Endothelial cell (in vitro differentiated cells): ENCODE results near the gene HSP90AA1. TPM values are rescaled to one million over a fixed set of nuclear protein-coding genes. Genes with fewer than 3 reads are reported as not detected.

Source experiments
- DNase-seq: peaks from one replicate; pipeline ENCODE4 v3.0.0; 2021; ENCODE audit warnings: low spot score
- H3K27ac Mint-ChIP-seq: one replicate; pipeline ENCODE4 v1.8.0; 2021; ENCODE audit warnings: mixed read lengths, inconsistent platforms; ENCODE audit not compliant: unreplicated experiment
- H3K27me3 Mint-ChIP-seq: one replicate; pipeline ENCODE4 v1.8.0; 2021; ENCODE audit warnings: mild to moderate bottlenecking, moderate library complexity, mixed read lengths, inconsistent platforms; ENCODE audit not compliant: unreplicated experiment
- H3K36me3 Mint-ChIP-seq: one replicate; pipeline ENCODE4 v1.8.0; 2021; ENCODE audit warnings: mild to moderate bottlenecking, low read depth, mixed read lengths, inconsistent platforms; ENCODE audit not compliant: unreplicated experiment
- H3K4me1 Mint-ChIP-seq: one replicate; pipeline ENCODE4 v1.8.0; 2021; ENCODE audit warnings: mild to moderate bottlenecking, mixed read lengths, inconsistent platforms; ENCODE audit not compliant: unreplicated experiment
- H3K4me3 Mint-ChIP-seq: one replicate; pipeline ENCODE4 v1.8.0; 2021; ENCODE audit warnings: mild to moderate bottlenecking, mixed read lengths, inconsistent platforms; ENCODE audit not compliant: unreplicated experiment
- H3K9me3 Mint-ChIP-seq: one replicate; pipeline ENCODE4 v1.8.0; 2021; ENCODE audit warnings: mixed read lengths, inconsistent platforms; ENCODE audit not compliant: unreplicated experiment
- total RNA-seq: library from RNA; stranded (reverse); fragmentation: NEBNext Ultra II Directional; extraction: Animal tissue kit (Norgen Biotek cat#: 25700); gene quantifications from one replicate; pipeline ENCODE4 v1.2.1, GENCODE V29; 2021; ENCODE audit not compliant: unreplicated experiment
- TF ChIP-seq, protein P1 (sequence below): fragments of 200-600 bp; sonication (generic); IDR thresholded peaks from one replicate; pipeline ENCODE4 v1.5.0; 2021; ENCODE audit warnings: antibody characterized with exemption; ENCODE audit not compliant: unreplicated experiment

HSP90AA1 gene
- total RNA-seq, 1 donor from 2014 or later, result 246 TPM

DNA sequence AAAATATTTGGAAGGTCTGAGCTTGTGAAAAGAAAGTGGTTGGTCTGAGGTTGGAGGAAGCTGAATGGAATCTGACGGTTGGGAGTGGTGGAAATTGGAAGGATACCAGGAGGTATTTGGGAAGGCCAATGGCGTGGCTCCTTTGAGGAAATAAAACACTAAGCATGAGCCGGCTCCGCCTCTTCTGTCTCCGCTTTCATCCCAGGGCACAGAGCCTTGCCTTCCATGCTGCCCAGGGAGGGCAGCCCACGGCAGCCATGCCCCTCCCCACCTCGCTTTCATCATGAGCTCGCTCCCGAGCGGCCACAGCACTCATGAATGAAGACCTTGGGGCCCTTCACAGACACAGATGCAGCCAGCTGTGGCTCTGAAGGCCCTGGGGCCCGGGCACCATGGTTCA lies 36.2 kb downstream of the HSP90AA1 start:
- H3K4me1 Mint-ChIP-seq, result no peaks in the 10 kb centered on the region
- peaks cover 48% of the 10 kb centered on the region for H3K36me3 Mint-ChIP-seq
- no peak for DNase-seq
- H3K9me3 Mint-ChIP-seq, result no peaks in the 10 kb centered on the region
- no peak overlapping the region for H3K4me3 Mint-ChIP-seq
- peaks cover 6% of the 10 kb centered on the region for H3K27me3 Mint-ChIP-seq
- no peak overlapping the region for H3K27ac Mint-ChIP-seq
- TF ChIP-seq, protein P1, sequence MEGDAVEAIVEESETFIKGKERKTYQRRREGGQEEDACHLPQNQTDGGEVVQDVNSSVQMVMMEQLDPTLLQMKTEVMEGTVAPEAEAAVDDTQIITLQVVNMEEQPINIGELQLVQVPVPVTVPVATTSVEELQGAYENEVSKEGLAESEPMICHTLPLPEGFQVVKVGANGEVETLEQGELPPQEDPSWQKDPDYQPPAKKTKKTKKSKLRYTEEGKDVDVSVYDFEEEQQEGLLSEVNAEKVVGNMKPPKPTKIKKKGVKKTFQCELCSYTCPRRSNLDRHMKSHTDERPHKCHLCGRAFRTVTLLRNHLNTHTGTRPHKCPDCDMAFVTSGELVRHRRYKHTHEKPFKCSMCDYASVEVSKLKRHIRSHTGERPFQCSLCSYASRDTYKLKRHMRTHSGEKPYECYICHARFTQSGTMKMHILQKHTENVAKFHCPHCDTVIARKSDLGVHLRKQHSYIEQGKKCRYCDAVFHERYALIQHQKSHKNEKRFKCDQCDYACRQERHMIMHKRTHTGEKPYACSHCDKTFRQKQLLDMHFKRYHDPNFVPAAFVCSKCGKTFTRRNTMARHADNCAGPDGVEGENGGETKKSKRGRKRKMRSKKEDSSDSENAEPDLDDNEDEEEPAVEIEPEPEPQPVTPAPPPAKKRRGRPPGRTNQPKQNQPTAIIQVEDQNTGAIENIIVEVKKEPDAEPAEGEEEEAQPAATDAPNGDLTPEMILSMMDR, result no peak

DNA sequence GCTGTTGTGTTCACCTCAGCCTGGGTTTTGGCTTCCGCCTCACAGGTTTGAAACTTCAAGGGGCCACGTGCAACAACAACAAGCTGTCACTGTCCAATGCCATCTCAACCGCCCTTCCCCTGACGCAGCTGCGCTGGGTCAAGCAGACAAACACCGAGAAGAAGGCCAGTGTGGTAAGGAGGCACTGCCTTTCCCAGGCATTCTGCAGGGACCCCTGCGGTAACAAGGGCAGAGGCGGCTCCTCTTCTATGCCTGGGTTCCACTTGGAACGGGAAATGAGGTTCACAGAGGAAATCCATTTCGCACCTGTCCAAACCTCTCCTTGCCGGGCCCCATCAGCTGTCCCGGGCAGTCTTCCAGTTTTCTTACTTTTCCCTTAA lies 36.8 kb downstream of the HSP90AA1 start:
- Mint-ChIP-seq H3K4me3 (no peak overlapping the region), H3K9me3 (no peaks in the 10 kb centered on the region), H3K27me3 (peaks cover 8% of the 10 kb centered on the region), H3K27ac (no peak overlapping the region), H3K4me1 (no peaks in the 10 kb centered on the region), H3K36me3 (peaks cover 43% of the 10 kb centered on the region)
- no peak for DNase-seq
- TF ChIP-seq, protein P1, result no peak

DNA sequence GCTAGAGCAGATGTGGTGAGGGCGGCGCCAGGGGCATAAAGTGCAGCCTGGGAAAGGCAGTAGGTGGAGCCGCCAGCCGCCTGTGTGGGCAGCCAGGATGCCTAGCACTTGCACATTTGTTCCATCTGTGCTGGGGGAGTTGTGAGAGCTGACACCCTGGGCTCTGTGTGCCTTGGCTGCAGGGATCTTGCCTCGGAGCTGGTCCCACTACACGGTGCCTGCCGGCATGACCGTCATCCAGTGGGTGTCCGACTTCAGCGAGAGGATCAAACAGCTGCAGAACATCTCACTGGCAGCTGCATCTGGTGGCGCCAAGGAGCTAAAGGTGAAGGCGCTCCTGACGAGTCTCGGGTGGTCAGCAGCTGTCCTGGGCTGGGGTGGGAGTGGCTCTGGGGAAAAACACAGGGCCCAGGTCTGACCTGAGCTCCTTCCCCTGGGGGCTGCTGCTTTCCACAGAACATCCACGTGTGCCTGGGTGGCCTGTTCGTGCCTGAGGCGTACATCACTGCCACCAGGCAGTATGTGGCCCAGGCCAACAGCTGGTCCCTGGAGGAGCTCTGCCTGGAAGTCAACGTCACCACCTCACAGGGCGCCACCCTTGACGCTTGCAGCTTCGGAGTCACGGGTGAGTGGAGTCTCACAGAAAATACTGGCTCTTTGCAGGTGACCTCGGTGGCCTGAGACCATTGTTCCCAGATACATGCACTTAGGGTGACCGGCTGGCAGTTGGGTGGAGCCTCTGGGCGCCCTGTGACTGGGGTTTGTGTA lies 37.4 kb downstream of the HSP90AA1 start:
- no peak for DNase-seq
- H3K4me1 Mint-ChIP-seq, result no peaks in the 10 kb centered on the region
- H3K4me3 Mint-ChIP-seq, result peak overlapping the region; percentile 76
- no peak overlapping the region for H3K27ac Mint-ChIP-seq
- peaks cover 44% of the 10 kb centered on the region for H3K36me3 Mint-ChIP-seq
- no peaks in the 10 kb centered on the region for H3K9me3 Mint-ChIP-seq
- H3K27me3 Mint-ChIP-seq, result peaks cover 8% of the 10 kb centered on the region
- TF ChIP-seq, protein P1, result no peak

DNA sequence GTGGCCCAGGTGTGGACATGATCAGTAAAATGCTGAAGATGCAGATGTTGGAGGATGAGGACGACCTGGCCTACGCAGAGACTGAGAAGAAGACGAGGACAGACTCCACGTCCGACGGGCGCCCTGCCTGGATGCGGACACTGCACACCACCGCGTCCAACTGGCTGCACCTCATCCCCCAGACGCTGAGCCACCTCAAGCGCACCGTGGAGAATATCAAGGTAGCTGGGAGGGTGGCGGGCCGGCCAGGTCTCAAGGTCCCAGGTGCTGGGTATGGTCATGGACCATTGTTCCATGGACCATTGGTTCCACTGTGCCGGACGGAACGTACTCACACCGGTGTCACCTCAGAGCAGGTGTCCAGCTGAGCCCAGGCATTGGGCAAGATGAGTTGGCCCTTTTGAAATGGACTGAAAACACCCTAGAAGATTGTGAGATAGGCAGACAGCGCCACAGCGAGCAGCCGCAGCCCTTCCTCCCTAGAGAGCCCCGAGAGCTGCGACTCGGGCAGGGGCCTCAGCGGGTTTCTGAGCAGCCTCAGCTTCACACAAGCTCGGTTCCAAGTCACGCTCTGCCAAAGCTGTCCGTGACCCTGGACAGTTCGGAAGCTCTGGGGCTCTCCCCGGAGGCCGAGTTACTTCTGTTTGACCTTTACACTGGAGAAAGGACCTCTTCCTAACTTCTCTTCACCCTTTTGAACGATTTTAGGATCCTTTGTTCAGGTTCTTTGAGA lies 38.9 kb downstream of the HSP90AA1 start:
- H3K4me1 Mint-ChIP-seq, result no peaks in the 10 kb centered on the region
- no peak overlapping the region for H3K27ac Mint-ChIP-seq
- H3K27me3 Mint-ChIP-seq, result peaks cover 4% of the 10 kb centered on the region
- H3K9me3 Mint-ChIP-seq, result no peaks in the 10 kb centered on the region
- TF ChIP-seq, protein P1, result no peak
- H3K36me3 Mint-ChIP-seq, result peaks cover 52% of the 10 kb centered on the region
- no peak for DNase-seq
- peak overlapping the region; percentile 42 for H3K4me3 Mint-ChIP-seq
